Psoas muscle (tissue), 8 donors: ENCODE measurements around the gene SUCO. TPM values are rescaled to one million over a fixed set of nuclear protein-coding genes. Genes with fewer than 3 reads are reported as not detected.

Experiments
- ATAC-seq, 4 donors: fragments of 200-7000 bp; cut with Tn5 transposase; one replicate each; pipeline ENCODE4 v1.9.1; 2020; ENCODE audit warnings: moderate library complexity in 3 of 4, mild to moderate bottlenecking in 2 of 4
- DNase-seq, 2 donors: peaks; one replicate each; pipeline ENCODE4 v3.0.0-alpha.2; 2020
- H3K27ac ChIP-seq: fragments of 200-600 bp; one replicate; pipeline ENCODE4 v1.8.0; 2022
- H3K27me3 ChIP-seq, 3 donors: fragments of 200-600 bp in 1 of 3; one replicate each; pipeline versions ENCODE4 v1.6.1 to v1.8.0; 2013 to 2022; ENCODE audit warnings: low read length in 2 of 3, mild to moderate bottlenecking in 2 of 3, moderate library complexity in 1 of 3; ENCODE audit not compliant: insufficient read depth in 3 of 3
- H3K36me3 ChIP-seq, 2 donors: fragments of 200-600 bp in 1 of 2; one replicate each; pipeline versions ENCODE4 v1.6.1 to v1.8.0; 2013 to 2022; ENCODE audit warnings: low read depth in 1 of 2, mild to moderate bottlenecking in 1 of 2, moderate library complexity in 1 of 2; ENCODE audit not compliant: insufficient read depth in 1 of 2
- H3K4me1 ChIP-seq: fragments of 200-600 bp; one replicate; pipeline ENCODE4 v1.8.0; 2022
- H3K4me3 ChIP-seq: fragments of 200-600 bp; one replicate; pipeline ENCODE4 v1.8.0; 2022; ENCODE audit warnings: mild to moderate bottlenecking
- H3K9me3 ChIP-seq: fragments of 200-600 bp; one replicate; pipeline ENCODE4 v1.8.0; 2022
- CTCF ChIP-seq: fragments of 200-600 bp; IDR thresholded peaks from one replicate; pipeline ENCODE4 v1.8.0; 2022; ENCODE audit warnings: antibody characterized with exemption
- WGBS, 3 donors: extraction: QIAGEN DNeasy Blood & Tissue Kit; methylation state at CpG; one replicate each; pipeline versions ENCODE4 v1.1.6 to v1.1.7; 2013; 5-methylcytosine and 5-hydroxymethylcytosine counted together
- intact Hi-C, 2 donors: fragments of 100-400 bp; cut with DNase I; formaldehyde crosslinking; loops; one replicate each; pipeline versions ENCODE4 v1.11.0 to v1.14.2; 2022
- polyA plus RNA-seq, 3 donors: library from polyadenylated mRNA; stranded (reverse); fragments of 200-250 nt; gene quantifications; one replicate each; pipeline ENCODE4 v1.2.3, GENCODE V29; 2013
- total RNA-seq, 4 donors: library from RNA; stranded (reverse); fragmentation: NEBNext Ultra II Directional in 2 of 4; extraction: Animal tissue kit (Norgen Biotek cat#: 25700) in 2 of 4; gene quantifications; one replicate each; pipeline versions ENCODE4 v1.2.1 to v1.2.4, GENCODE V29; 2021 to 2023
- donor health status: healthy with polysubstance abuse.
- donor health status: DM: no; HTN: no; CAD: no; lungs with moderate emphysema.
- donor health status: Bipolar disorder and iron deficiency.
- donor health status: healthy.
- donor health status: DM: yes; HTN: yes; CAD: no.
- donor health status: DM: no; HTN: no; CAD: no.
- donor health status: DM: no; HTN: no; CAD: no.
- donor health status: DM: yes; HTN: yes; CAD: no.

The SUCO gene
- total and polyA plus RNA-seq, 7 donors, result 2.6 to 8.2 (median 6.2) TPM

DNA sequence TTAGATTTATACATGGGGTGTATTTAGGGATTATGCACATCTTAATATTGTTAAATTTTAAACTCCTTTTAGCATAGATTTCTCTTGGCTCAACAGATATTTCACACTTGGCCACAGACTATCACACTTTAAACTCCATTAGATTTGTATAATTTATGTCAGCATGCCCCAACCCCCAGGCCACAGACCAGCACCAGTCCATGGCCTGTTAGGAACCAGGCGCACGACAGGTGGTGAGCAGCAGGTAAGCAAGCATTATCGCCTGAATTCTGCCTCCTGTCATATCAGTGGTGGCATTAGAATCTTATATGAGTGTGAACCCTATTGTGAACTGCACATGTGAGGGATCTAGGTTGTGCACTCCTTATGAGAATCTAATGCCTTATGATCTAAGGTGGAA, 34.8 kb downstream of the SUCO start:
- H3K4me3 ChIP-seq, result no peak overlapping the region
- TF ChIP-seq CTCF, result no peak
- peaks cover 0 to 45% of the 10 kb centered on the region in 2 donors for H3K36me3 ChIP-seq
- DNase-seq (no peak), ATAC-seq (no peak)
- intact Hi-C loops, result no loop called here
- H3K27ac ChIP-seq, result no peak overlapping the region
- H3K4me1 ChIP-seq, result no peaks in the 10 kb centered on the region
- WGBS, 3 donors, result 97 to 98% (median 97%) methylated on average over 3 of the region's 3 CpGs
- H3K9me3 ChIP-seq, result no peaks in the 10 kb centered on the region
- H3K27me3 ChIP-seq, result no peaks in the 10 kb centered on the region

- Histone ChIP-seq H3K27ac (no peak overlapping the region), H3K4me3 (no peak overlapping the region), H3K36me3 (peaks cover 0 to 59% of the 10 kb centered on the region in 2 donors), H3K9me3 (no peaks in the 10 kb centered on the region), H3K4me1 (no peaks in the 10 kb centered on the region), H3K27me3 (no peaks in the 10 kb centered on the region)
- ATAC-seq, result no peak
- DNase-seq, result no peak
- TF ChIP-seq CTCF, result no peak
- intact Hi-C loops, result no loop called here
- 97 to 98% (median 97%) methylated on average over 2 of the region's 2 CpGs for WGBS, 3 donors
Observed at GRCh38 chr1:172574080-172574479, 41.1 kb downstream of the SUCO start.

- 76 to 90% (median 78%) methylated on average over 1 of the region's 1 CpG for whole genome bisulfite sequencing, 3 donors
- no peak for ATAC-seq
Observed at GRCh38 chr1:172578586-172578985, 45.6 kb downstream of the SUCO start.

DNA sequence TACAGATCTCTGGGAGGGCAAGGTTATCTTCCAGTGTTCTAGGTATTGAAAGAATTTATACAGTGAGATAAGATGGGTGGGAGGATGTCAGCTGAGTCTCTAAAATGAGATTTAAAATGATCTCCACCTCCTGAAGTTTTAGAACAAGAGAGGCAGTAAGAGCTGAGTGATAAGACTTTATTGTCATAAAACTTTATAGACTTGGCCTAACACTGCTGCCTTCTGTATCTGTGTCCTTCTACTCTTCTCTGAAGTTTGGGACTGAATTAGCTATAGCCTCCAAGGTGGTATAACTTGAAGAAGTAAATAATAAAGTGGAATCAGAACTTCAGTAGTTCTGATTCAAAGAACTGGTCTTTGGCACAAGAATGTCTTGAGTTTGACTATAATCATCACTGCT, 48.3 kb downstream of the SUCO start:
- Histone ChIP-seq H3K27me3 (no peaks in the 10 kb centered on the region), H3K27ac (no peak overlapping the region), H3K36me3 (peaks cover 0 to 49% of the 10 kb centered on the region in 2 donors), H3K9me3 (no peaks in the 10 kb centered on the region), H3K4me3 (no peak overlapping the region), H3K4me1 (no peaks in the 10 kb centered on the region)
- no peak for TF ChIP-seq CTCF
- ATAC-seq, result no peak
- no peak for DNase-seq
- intact Hi-C loops, result no loop called here

More at GRCh38 chr1:172578586-172578985, 45.6 kb downstream of the SUCO start:
- peaks cover 0 to 68% of the 10 kb centered on the region in 2 donors for H3K36me3 ChIP-seq
- no peak overlapping the region for H3K4me3 ChIP-seq
- no peak for TF ChIP-seq CTCF
- H3K9me3 ChIP-seq, result no peaks in the 10 kb centered on the region
- no peaks in the 10 kb centered on the region for H3K4me1 ChIP-seq
- no peak for DNase-seq
- intact Hi-C loops, result no loop called here
- H3K27ac ChIP-seq, result no peak overlapping the region
- no peaks in the 10 kb centered on the region for H3K27me3 ChIP-seq

- Histone ChIP-seq H3K4me3 (no peak overlapping the region), H3K4me1 (no peaks in the 10 kb centered on the region), H3K27ac (no peak overlapping the region), H3K36me3 (peaks cover 0 to 54% of the 10 kb centered on the region in 2 donors), H3K27me3 (no peaks in the 10 kb centered on the region), H3K9me3 (no peaks in the 10 kb centered on the region)
- DNase-seq (no peak), ATAC-seq (no peak)
- no peak for TF ChIP-seq CTCF
- intact Hi-C loops, result no loop called here
- 95 to 99% (median 96%) methylated on average over 1 of the region's 1 CpG for WGBS, 3 donors
Observed at GRCh38 chr1:172581779-172582178, 48.8 kb downstream of the SUCO start.
